K562 (cell line): ENCODE measurements around the gene TTC23L. TPM values are rescaled to one million over a fixed set of nuclear protein-coding genes. Genes with fewer than 3 reads are reported as not detected.

Experiments used
- ATF7 ChIP-seq: fragments of 450-650 bp; IDR thresholded peaks from 2 replicates; pipeline ENCODE4 v1.7.1; 2014; ENCODE audit warnings: mild to moderate bottlenecking, moderate library complexity
- BDP1 ChIP-seq: IDR thresholded peaks from 3 replicates; pipeline ENCODE4 v1.6.1; 2011; ENCODE audit not compliant: insufficient read length, insufficient read depth
- CBFA2T3 ChIP-seq: fragments of 450-650 bp; IDR thresholded peaks from 2 replicates; pipeline ENCODE4 v1.6.1; 2017
- CBX2 ChIP-seq: fragments of 200-600 bp; sonication (generic); IDR thresholded peaks from one replicate; pipeline ENCODE4 v1.6.1; 2012; ENCODE audit warnings: mild to moderate bottlenecking, low read length, inconsistent platforms; ENCODE audit not compliant: insufficient read depth, poor library complexity, severe bottlenecking
- FIP1L1 ChIP-seq: fragments of 200-400 bp; formaldehyde crosslinking; IDR thresholded peaks from 2 replicates; pipeline ENCODE4 v1.6.1; 2018; ENCODE audit warnings: mild to moderate bottlenecking, low read depth, low read length; ENCODE audit not compliant: poor library complexity, severe bottlenecking
- FOXK2 ChIP-seq, 2 experiments: fragments of 450-650 bp; IDR thresholded peaks in 1 of 2; conservative IDR thresholded peaks in 1 of 2; 2 replicates each; pipeline ENCODE4 v1.6.1; 2016; ENCODE audit warnings: low read depth in 2 of 2, mild to moderate bottlenecking in 1 of 2
- HDAC3 ChIP-seq: fragments of 450-650 bp; IDR thresholded peaks from 2 replicates; pipeline ENCODE4 v1.6.1; 2018; ENCODE audit warnings: borderline replicate concordance, mild to moderate bottlenecking, moderate library complexity; ENCODE audit not compliant: partially characterized antibody
- HDAC8 ChIP-seq: fragments of 450-650 bp; IDR thresholded peaks from 2 replicates; pipeline ENCODE4 v1.6.1; 2016; ENCODE audit warnings: mild to moderate bottlenecking, missing genetic modification characterization, moderate library complexity, missing compliant biosample characterization
- KDM2B ChIP-seq: fragments of 250-450 bp; sonication (Bioruptor Pico); IDR thresholded peaks from 2 replicates; pipeline ENCODE4 v1.8.0; 2021; ENCODE audit warnings: mild to moderate bottlenecking, moderate library complexity
- KHSRP ChIP-seq: fragments of 450-650 bp; IDR thresholded peaks from 2 replicates; pipeline ENCODE4 v1.6.1; 2017
- MTA2 ChIP-seq: fragments of 450-650 bp; IDR thresholded peaks from 2 replicates; pipeline ENCODE4 v1.6.1; 2016; ENCODE audit warnings: low read depth
- PURB ChIP-seq: sonication (generic); formaldehyde crosslinking; IDR thresholded peaks from 2 replicates; pipeline ENCODE4 v1.9.0; 2021; ENCODE audit warnings: low read depth, mild to moderate bottlenecking, missing genetic modification reagents
- SMAD4 ChIP-seq: fragments of 250-450 bp; sonication (Bioruptor Pico); conservative IDR thresholded peaks from 2 replicates; pipeline ENCODE4 v1.8.0; 2021; ENCODE audit warnings: inconsistent platforms, mild to moderate bottlenecking, moderate library complexity
- SNIP1 ChIP-seq: fragments of 450-650 bp; IDR thresholded peaks from 2 replicates; pipeline ENCODE4 v1.7.1; 2017; ENCODE audit warnings: low read depth, mild to moderate bottlenecking
- STAT5A ChIP-seq: IDR thresholded peaks from 2 replicates; pipeline ENCODE4 v1.6.1; 2012; ENCODE audit warnings: low read length, inconsistent platforms, borderline replicate concordance
- YY1 ChIP-seq, 3 experiments: IDR thresholded peaks; 2 replicates each; pipeline ENCODE4 v1.6.1; 2011; ENCODE audit warnings: low read length in 2 of 3, mild to moderate bottlenecking in 2 of 3, moderate library complexity in 2 of 3, borderline replicate concordance in 1 of 3, control low read depth in 1 of 3, low read depth in 1 of 3; ENCODE audit not compliant: insufficient read depth in 3 of 3, insufficient replicate concordance in 2 of 3, control insufficient read depth in 1 of 3, insufficient read length in 1 of 3; ENCODE audit errors: extremely low read depth in 1 of 3
- ZNF143 ChIP-seq: sonication (generic); formaldehyde crosslinking; IDR thresholded peaks from 2 replicates; pipeline ENCODE4 v1.9.0; 2022; ENCODE audit warnings: mild to moderate bottlenecking, missing genetic modification reagents
- ZNF146 ChIP-seq: IDR thresholded peaks from one replicate; pipeline ENCODE4 v1.6.1; 2018; ENCODE audit warnings: missing compliant biosample characterization; ENCODE audit not compliant: unreplicated experiment
- ZNF212 ChIP-seq: fragments of 450-650 bp; formaldehyde crosslinking; IDR thresholded peaks from 2 replicates; pipeline ENCODE4 v1.4.0; 2020; ENCODE audit warnings: mild to moderate bottlenecking
- ZNF263 ChIP-seq: sonication (generic); formaldehyde crosslinking; IDR thresholded peaks from 2 replicates; pipeline ENCODE4 v1.8.0; 2022; ENCODE audit warnings: mild to moderate bottlenecking, missing genetic modification reagents, borderline replicate concordance
- ZNF3 ChIP-seq: fragments of 250-450 bp; sonication (Bioruptor Pico); IDR thresholded peaks from 2 replicates; pipeline ENCODE4 v1.5.0; 2021; ENCODE audit warnings: mild to moderate bottlenecking, moderate library complexity
- ZNF589 ChIP-seq: fragments of 200-800 bp; sonication (Bioruptor generic); IDR thresholded peaks from 2 replicates; pipeline ENCODE4 v1.6.1; 2016; ENCODE audit warnings: low read depth, missing genetic modification characterization, missing compliant biosample characterization
- polyA plus RNA-seq, 8 experiments: library from polyadenylated mRNA; depleted of rRNA in 4 of 8; stranded (reverse) in 5 of 8; unstranded in 3 of 8; fragments of >200 nt; fragmentation: Nextera tagmentation in 2 of 8; fragmentation: Illumina TruSeq in 1 of 8; extraction: Ambion mirVana in 2 of 8; extraction: Trizol in 1 of 8; gene quantifications; 2 replicates each; pipeline versions ENCODE4 v1.2.1 to v1.2.3, GENCODE V29; 2011 to 2014; ENCODE audit warnings: inconsistent platforms in 1 of 8, missing spikeins in 1 of 8
- total RNA-seq, 7 experiments: library from RNA; depleted of rRNA in 6 of 7; stranded (reverse); fragments of >200 nt in 6 of 7; fragmentation: Illumina TruSeq in 2 of 7; extraction: Trizol in 2 of 7; gene quantifications; 2 replicates each; pipeline versions ENCODE4 v1.2.1 to v1.2.3, GENCODE V29; 2011 to 2021; ENCODE audit warnings: low replicate concordance in 1 of 7
- TF ChIP-seq, protein P1 (sequence below): fragments of 250-450 bp; sonication (Bioruptor Pico); IDR thresholded peaks from 2 replicates; pipeline ENCODE4 v1.8.0; 2021; ENCODE audit warnings: moderate library complexity, mild to moderate bottlenecking, inconsistent platforms
- TF ChIP-seq, protein P2 (sequence below): IDR thresholded peaks from 3 replicates; pipeline ENCODE4 v1.6.1; 2011; ENCODE audit warnings: borderline replicate concordance, mild to moderate bottlenecking, moderate library complexity; ENCODE audit not compliant: insufficient read length; ENCODE audit errors: extremely low read depth
- TF ChIP-seq, protein P3 (sequence below): fragments of 250-450 bp; sonication (Bioruptor Pico); IDR thresholded peaks from 2 replicates; pipeline ENCODE4 v1.8.0; 2022; ENCODE audit warnings: inconsistent platforms, mild to moderate bottlenecking, moderate library complexity, borderline replicate concordance

The TTC23L gene
- total and polyA plus RNA-seq, 9 of the 15 experiments (the other 6 are each of a cell fraction or from before 2014, with no cell fraction given) = 0.03 to 0.32 (median 0.14) TPM; not detected in 2

DNA sequence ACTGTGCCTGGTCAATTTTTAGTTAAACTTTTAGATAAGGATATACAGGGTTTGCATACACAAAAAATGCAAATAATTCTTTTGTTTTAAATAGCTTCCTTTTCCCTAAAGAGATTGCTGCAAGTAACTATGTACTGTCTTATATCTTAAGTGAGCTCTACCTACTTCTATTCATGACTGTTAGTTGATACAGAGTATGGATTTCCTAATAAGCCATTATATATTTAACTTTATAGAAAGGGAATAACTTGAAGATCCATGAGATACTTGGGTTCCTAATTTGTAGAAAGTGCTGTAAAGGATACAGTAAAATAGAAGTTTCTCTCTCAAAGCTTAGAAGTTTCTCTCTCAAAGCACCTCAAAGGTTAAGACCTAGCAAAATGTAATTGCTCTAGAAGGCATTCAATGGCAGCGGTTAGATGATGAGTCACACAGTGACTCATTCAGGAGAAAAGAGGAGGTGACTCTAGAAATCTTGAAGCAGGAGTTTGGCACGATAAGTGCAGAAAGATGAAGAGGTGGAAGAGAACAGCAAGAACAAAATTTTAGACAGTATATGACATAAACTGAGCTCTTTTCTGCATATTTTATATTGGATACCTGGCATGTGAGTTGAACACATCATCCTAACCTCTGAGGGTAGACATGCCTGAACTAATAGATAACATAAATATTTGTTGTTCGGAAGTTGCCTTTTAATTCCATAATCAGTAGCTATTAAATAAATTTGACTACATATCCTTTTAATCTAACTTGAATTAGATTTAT lies 84.9 kb downstream of the TTC23L start (continued):
- TF ChIP-seq, protein P1, sequence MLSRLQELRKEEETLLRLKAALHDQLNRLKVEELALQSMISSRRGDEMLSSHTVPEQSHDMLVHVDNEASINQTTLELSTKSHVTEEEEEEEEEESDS (CRISPR knock-in tag) = no peak
- TF ChIP-seq CBX2 (no peak), YY1 (IDR thresholded peaks at IDR 0.05; ENCODE audit: borderline replicate concordance in 1 of 3, control insufficient read depth in 1 of 3, extremely low read depth in 1 of 3, insufficient read depth in 3 of 3, insufficient read length in 1 of 3, insufficient replicate concordance in 2 of 3, low read depth in 1 of 3, low read length in 2 of 3) (peak in 1 of 3 experiments; percentile 79), KDM2B (CRISPR knock-in tag) (no peak), FOXK2 (conservative IDR thresholded peaks at IDR 0.05 in 1 of 2, IDR thresholded peaks at IDR 0.05 in 1 of 2; ENCODE audit: low read depth in 2 of 2) (no peak), HDAC3 (no peak), FIP1L1 (no peak), PURB (CRISPR knock-in tag) (no peak), ZNF589 (CRISPR knock-in tag) (no peak), SMAD4 (no peak), ZNF263 (CRISPR knock-in tag) (no peak), KHSRP (no peak), CBFA2T3 (peak; percentile 78), MTA2 (peak; percentile 34; the same call in 1 of the 2 replicates), ZNF212 (CRISPR knock-in tag) (no peak), ZNF146 (CRISPR knock-in tag) (no peak), ATF7 (peak; percentile 91), ZNF3 (no peak), STAT5A (peak; percentile 41; the same call in 1 of the 2 replicates), BDP1 (no peak), SNIP1 (no peak), HDAC8 (no peak), ZNF143 (CRISPR knock-in tag) (no peak)
- TF ChIP-seq, protein P2, sequence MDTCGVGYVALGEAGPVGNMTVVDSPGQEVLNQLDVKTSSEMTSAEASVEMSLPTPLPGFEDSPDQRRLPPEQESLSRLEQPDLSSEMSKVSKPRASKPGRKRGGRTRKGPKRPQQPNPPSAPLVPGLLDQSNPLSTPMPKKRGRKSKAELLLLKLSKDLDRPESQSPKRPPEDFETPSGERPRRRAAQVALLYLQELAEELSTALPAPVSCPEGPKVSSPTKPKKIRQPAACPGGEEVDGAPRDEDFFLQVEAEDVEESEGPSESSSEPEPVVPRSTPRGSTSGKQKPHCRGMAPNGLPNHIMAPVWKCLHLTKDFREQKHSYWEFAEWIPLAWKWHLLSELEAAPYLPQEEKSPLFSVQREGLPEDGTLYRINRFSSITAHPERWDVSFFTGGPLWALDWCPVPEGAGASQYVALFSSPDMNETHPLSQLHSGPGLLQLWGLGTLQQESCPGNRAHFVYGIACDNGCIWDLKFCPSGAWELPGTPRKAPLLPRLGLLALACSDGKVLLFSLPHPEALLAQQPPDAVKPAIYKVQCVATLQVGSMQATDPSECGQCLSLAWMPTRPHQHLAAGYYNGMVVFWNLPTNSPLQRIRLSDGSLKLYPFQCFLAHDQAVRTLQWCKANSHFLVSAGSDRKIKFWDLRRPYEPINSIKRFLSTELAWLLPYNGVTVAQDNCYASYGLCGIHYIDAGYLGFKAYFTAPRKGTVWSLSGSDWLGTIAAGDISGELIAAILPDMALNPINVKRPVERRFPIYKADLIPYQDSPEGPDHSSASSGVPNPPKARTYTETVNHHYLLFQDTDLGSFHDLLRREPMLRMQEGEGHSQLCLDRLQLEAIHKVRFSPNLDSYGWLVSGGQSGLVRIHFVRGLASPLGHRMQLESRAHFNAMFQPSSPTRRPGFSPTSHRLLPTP = no peak
- TF ChIP-seq, protein P3, sequence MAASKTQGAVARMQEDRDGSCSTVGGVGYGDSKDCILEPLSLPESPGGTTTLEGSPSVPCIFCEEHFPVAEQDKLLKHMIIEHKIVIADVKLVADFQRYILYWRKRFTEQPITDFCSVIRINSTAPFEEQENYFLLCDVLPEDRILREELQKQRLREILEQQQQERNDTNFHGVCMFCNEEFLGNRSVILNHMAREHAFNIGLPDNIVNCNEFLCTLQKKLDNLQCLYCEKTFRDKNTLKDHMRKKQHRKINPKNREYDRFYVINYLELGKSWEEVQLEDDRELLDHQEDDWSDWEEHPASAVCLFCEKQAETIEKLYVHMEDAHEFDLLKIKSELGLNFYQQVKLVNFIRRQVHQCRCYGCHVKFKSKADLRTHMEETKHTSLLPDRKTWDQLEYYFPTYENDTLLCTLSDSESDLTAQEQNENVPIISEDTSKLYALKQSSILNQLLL (CRISPR knock-in tag) = no peak
